ENCODE results near the gene GSK3A. TPM values are rescaled to one million over a fixed set of nuclear protein-coding genes. Genes with fewer than 3 reads are reported as not detected.
A peak's percentile ranks its signal among the peaks of the same experiment; 100 is the strongest.

Gene GSK3A
- total and polyA plus RNA-seq, 2 of the 8 experiments (the other 6 are each of a cell fraction or from before 2014, with no cell fraction given): 55.3 to 84.0 TPM

GRCh38 chr19:42279902-42280814, 37.8 kb upstream of the GSK3A start (continued):
- TF ChIP-seq POLR2AphosphoS5 (IDR thresholded peaks at IDR 0.05; ENCODE audit: low read depth, low read length): no peak
- peak; percentile 85 to 88 for TF ChIP-seq RAD21 (IDR thresholded peaks at IDR 0.05 in 1 of 2, conservative IDR thresholded peaks at IDR 0.05 in 1 of 2; ENCODE audit: low read depth in 2 of 2, low read length in 2 of 2)
- peak; percentile 41; the same call in 1 of the 2 replicates for TF ChIP-seq YY1 (IDR thresholded peaks at IDR 0.05; ENCODE audit: low read depth, low read length)
- TF ChIP-seq CTCF (IDR thresholded peaks at IDR 0.05; ENCODE audit: control extremely low read depth in 1 of 3, insufficient read depth in 1 of 3, low read depth in 1 of 3, low read length in 3 of 3): peak; percentile 91 to 94 (median 93)
- no peak for TF ChIP-seq CHD2 (IDR thresholded peaks at IDR 0.05; ENCODE audit: low read length)
- TF ChIP-seq EZH2 (IDR thresholded peaks at IDR 0.05; ENCODE audit: low read depth, low read length, severe bottlenecking): no peak
- TF ChIP-seq TAF1 (IDR thresholded peaks at IDR 0.05; ENCODE audit: low read depth, low read length): 0 out of 2 replicates have a peak, but pooled peaks have one; percentile 54
- TF ChIP-seq NRF1 (IDR thresholded peaks at IDR 0.05; ENCODE audit: low read depth, low read length): peak; percentile 85
- 0 out of 2 replicates have a peak, but pooled peaks have one; percentile 25 for TF ChIP-seq MAX (IDR thresholded peaks at IDR 0.05)
- TF ChIP-seq EGR1 (IDR thresholded peaks at IDR 0.05; ENCODE audit: borderline replicate concordance, low read depth, low read length): no peak
- TF ChIP-seq E2F6 (IDR thresholded peaks at IDR 0.05): no peak
- no peak for TF ChIP-seq SP4 (IDR thresholded peaks at IDR 0.05; ENCODE audit: low read length)
- TF ChIP-seq SUZ12 (IDR thresholded peaks at IDR 0.05; ENCODE audit: low read length): no peak
- no peak for TF ChIP-seq CBX5 (IDR thresholded peaks at IDR 0.05; ENCODE audit: low read depth, low read length)
